Endothelial cell of umbilical vein (primary cell): Measurements from ENCODE around the gene PCSK6.

Source experiments
- CTCF ChIP-seq, 2 donors: IDR thresholded peaks; 1 replicate in 1 of 2; 2 replicates in 1 of 2; pipeline ENCODE4 v1.5.1; 2011; ENCODE audit warnings: low read length in 2 of 2, mild to moderate bottlenecking in 2 of 2, moderate library complexity in 2 of 2, control low read depth in 1 of 2, inconsistent platforms in 1 of 2, low read depth in 1 of 2; ENCODE audit not compliant: insufficient read depth in 1 of 2; ENCODE audit errors: extremely low read depth in 1 of 2
- EZH2 ChIP-seq: IDR thresholded peaks from 2 replicates; pipeline ENCODE4 v1.6.1; 2012; ENCODE audit warnings: borderline replicate concordance, low read depth, mild to moderate bottlenecking, moderate library complexity, low read length, inconsistent platforms; ENCODE audit not compliant: severe bottlenecking
- FOS ChIP-seq: IDR thresholded peaks from 2 replicates; pipeline ENCODE4 v1.6.1; 2011; ENCODE audit warnings: mild to moderate bottlenecking, low read length, moderate library complexity, borderline replicate concordance; ENCODE audit not compliant: insufficient read depth
- JUN ChIP-seq: IDR thresholded peaks from 2 replicates; pipeline ENCODE4 v1.6.1; 2011; ENCODE audit warnings: borderline replicate concordance, low read depth; ENCODE audit not compliant: insufficient read length, insufficient read depth
- MAX ChIP-seq: IDR thresholded peaks from 2 replicates; pipeline ENCODE4 v1.6.1; 2011; ENCODE audit not compliant: insufficient read depth, insufficient read length
- POLR2A ChIP-seq: IDR thresholded peaks from 2 replicates; pipeline ENCODE4 v1.6.1; 2012; ENCODE audit warnings: low read depth, mild to moderate bottlenecking, control low read depth, low read length
- POLR2AphosphoS5 ChIP-seq: IDR thresholded peaks from 2 replicates; pipeline ENCODE4 v1.6.1; 2012; ENCODE audit warnings: low read depth, mild to moderate bottlenecking, control low read depth, low read length, moderate library complexity; ENCODE audit not compliant: insufficient read depth

GRCh38 chr15:101461097-101461496 is 28.4 kb downstream of the PCSK6 start:
- no peak for TF ChIP-seq CTCF (IDR thresholded peaks at IDR 0.05; ENCODE audit: extremely low read depth in 1 of 2, insufficient read depth in 1 of 2, low read depth in 1 of 2, low read length in 2 of 2)
- TF ChIP-seq EZH2: no peak
- no peak for TF ChIP-seq JUN
- TF ChIP-seq MAX: no peak
- no peak for TF ChIP-seq FOS
- TF ChIP-seq POLR2A: no peak
- no peak for TF ChIP-seq POLR2AphosphoS5
